ENCODE data around the gene RRAD.

DNA sequence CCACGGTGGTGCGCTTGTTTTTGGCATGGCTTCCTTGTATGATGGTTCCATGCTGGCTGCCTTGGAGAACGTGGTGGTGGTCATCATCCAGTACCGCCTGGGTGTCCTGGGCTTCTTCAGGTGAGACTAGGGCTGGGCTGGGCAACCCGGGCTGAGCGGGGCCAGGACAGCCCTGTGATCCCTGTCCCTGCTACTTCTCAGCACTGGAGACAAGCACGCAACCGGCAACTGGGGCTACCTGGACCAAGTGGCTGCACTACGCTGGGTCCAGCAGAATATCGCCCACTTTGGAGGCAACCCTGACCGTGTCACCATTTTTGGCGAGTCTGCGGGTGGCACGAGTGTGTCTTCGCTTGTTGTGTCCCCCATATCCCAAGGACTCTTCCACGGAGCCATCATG lies 14.9 kb upstream of the RRAD start:
- TF ChIP-seq, protein P1, sequence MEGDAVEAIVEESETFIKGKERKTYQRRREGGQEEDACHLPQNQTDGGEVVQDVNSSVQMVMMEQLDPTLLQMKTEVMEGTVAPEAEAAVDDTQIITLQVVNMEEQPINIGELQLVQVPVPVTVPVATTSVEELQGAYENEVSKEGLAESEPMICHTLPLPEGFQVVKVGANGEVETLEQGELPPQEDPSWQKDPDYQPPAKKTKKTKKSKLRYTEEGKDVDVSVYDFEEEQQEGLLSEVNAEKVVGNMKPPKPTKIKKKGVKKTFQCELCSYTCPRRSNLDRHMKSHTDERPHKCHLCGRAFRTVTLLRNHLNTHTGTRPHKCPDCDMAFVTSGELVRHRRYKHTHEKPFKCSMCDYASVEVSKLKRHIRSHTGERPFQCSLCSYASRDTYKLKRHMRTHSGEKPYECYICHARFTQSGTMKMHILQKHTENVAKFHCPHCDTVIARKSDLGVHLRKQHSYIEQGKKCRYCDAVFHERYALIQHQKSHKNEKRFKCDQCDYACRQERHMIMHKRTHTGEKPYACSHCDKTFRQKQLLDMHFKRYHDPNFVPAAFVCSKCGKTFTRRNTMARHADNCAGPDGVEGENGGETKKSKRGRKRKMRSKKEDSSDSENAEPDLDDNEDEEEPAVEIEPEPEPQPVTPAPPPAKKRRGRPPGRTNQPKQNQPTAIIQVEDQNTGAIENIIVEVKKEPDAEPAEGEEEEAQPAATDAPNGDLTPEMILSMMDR (IDR thresholded peaks at IDR 0.05), result no peak
- no peak for TF ChIP-seq EZH2 (IDR thresholded peaks at IDR 0.05)
- TF ChIP-seq EZH2phosphoT487 (IDR thresholded peaks at IDR 0.05), result no peak

Measured in neural progenitor cell (in vitro differentiated cells).